GM19023 (cell line): Measurements from ENCODE around the gene SLC15A5.

Source experiments
- ATAC-seq: cut with Tn5 transposase; IDR thresholded peaks from one replicate; pipeline ENCODE4 v1.9.1; 2021; ENCODE audit warnings: mild to moderate bottlenecking, moderate library complexity; ENCODE audit not compliant: unreplicated experiment

The SLC15A5 gene

DNA sequence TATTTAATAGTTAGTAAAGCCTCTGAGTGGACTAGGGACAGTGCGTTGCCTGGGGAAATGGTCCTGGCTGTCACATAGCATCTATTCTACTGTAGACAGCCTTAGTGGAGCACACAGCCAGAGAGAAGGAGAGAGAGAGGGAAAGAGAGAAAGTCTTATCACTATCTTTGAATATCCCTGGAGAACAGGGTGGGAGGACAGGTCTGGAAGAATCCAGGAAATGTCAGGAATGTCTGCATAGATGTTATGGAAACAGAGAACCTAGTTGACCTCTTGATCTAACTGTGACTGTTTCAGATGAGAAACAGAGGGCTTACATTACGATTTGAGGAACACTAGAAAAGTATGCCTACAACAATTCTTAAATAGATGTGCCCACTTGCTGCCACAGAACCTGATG lies 92.8 kb downstream of the SLC15A5 start:
- ATAC-seq = no peak

DNA sequence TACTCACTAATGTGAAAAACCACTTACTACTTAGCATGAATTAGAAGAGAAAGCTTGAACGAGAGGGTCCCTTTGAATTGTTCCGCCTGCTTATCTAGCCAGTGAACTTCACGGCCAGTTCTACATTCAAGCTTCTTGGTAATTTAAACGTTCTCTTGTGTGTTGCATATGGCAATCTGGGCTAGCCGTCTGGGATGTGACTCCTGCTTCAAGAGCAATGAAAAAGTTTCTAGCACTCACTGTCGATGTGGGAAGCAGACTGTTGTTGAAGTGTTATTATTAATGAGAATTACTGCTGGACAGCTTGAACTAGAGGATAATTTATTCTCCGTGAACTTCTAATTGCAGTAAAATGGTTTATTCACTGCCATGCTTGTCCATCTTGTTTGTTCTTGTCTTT lies 93.9 kb downstream of the SLC15A5 start:
- ATAC-seq = no peak

DNA sequence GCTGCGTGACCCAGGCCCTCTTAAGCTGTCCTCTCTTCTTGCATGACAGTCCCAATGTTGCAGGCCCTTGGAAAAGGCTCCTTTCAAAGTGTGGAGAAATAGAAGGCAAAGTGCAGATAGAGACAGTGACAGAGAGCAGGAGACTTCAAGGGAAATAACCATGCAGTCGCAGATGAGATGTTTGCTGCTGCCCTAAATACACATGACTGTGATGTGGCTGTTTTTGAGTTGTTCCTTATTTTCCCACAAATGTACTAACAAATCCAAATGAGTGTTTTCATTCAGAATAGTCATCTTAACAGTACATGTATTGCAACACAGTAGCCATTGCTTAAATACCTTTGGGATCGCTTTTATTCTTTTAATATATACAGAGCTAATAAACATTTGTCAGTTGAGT lies 101.6 kb downstream of the SLC15A5 start:
- ATAC-seq = no peak

DNA sequence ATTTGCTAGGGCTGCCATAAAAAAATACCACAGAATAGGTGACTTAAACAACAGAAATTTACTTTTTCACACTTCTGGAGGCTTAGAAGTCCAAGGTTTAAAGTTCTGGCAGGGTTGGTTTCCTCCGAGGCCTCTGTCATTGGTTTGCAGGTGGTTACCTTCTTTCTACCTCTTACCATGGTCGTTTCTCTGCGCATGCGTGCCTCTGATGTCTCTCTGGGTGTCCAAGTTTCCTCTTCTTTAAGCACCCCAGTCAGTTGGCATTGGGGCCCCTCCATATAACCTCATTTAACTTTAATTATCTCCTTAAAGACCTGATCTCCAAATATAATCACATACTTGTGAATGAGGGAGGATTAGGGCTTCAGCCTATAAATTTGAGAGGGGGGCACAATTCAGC lies 103.2 kb downstream of the SLC15A5 start:
- no peak for ATAC-seq

DNA sequence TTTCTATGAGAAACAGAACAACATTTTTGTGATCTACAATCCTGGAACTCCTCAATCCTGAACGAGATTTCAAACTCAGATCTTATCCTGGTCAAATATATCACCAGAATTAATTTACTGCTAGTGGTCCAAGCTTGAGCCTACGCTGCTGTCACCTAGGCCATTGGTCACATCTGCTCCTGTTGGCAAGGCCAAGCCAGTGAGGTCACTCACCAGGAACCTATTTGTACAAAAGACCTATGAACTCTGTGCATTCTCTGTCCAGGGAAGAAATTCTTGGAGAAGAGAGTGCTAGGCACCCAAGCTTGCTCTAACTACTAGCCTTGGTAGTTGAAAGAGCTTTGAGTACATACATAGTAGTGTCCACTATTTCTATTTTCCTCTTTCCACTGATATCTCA lies 106.1 kb downstream of the SLC15A5 start:
- no peak for ATAC-seq

DNA sequence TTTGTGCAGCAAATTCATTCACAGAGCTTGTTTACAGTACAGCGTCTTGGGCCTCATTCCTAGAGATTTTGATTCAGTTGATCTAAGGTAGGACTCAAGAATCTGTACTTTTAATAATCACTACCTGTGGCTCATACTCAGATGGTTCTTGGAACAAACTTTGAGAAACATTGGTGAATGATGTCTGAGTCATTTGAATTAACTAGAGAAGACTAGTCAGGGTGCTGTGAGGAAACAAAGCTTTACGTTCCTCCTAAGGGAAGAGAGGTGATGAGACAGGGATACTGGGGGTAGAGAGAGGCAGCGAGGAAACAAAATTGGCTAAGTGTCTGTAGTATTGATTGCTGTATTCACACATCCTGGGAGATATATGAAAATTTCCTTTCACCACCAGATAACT lies 109.4 kb downstream of the SLC15A5 start:
- ATAC-seq = no peak

DNA sequence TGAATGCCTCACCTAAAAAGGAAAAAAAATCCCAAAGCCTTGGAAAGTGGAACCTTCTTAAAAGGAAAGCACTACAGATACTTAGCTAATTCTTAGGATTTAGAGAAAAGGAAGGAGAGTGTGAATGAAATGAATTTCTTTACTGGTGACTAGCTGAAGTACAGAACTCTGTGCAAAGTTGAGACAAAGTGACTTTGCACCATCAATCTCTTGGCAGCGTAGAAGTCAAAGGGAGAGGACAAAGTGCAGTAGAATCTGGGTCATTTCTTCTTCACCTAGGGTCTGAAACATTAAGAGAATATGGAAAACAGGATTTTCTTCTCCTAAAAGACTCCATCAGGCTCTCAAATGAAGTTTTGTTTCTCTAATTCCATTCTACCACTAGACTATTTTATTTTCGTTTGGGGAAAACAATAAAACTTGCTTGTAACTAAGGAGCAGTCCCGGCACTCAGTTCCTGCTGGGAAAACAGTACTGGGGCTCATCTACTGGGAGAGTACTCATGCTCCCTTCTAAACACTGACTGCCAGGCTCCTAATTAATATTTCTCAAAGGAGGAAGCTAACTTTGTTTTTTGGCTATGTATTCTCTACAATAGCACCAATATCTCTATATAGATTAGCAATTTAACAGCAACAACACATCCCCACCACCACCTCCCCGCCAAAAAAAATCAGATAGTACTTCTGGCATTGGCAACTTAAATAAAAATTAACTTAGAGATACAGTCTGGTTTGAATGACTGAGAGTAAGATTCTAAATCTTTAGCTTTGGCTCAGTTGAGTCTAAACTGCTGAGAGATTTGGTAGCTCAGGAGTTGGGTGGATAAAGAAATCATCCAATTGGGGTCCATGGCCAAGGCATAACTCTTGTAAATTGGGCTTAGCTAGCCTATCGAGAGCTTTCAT lies 110.7 kb downstream of the SLC15A5 start:
- ATAC-seq = no peak

DNA sequence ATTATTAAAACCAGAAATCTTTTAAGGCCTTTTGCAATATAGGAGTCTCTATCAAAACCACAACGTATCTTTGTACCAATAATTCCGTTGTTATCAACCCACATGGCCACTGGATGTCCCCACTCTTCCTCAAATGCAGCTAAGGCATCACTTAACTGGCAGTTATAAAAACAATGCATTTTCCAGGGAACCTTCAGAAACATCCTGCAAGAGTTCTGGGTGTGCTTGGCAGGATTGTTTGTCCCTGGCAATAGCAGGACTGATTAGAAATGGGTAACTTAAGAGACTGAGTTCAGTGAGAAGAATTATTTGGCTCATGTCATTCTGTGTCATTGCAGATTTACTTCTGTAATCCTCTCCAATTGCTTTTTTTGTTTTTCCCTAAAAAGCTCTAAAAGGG lies 112.0 kb downstream of the SLC15A5 start:
- ATAC-seq = no peak

DNA sequence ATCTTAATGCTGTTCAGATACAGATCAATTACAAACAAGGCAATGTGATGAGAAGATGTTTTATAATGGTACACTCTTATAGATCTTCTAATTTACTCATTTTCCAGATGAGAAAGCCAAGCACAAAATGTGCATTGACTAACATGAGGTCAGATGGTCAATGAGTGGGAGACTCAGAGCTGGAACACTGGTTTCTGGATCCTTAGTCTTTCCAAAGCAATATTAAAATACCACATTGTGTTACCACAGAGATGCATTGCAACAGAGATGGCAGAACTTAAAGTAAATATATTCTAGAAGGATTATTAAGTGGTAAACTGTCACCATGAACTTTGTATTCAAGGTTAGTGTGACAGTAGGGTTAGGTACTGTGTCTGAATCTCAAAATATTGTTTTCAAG lies 113.6 kb downstream of the SLC15A5 start:
- ATAC-seq = no peak

DNA sequence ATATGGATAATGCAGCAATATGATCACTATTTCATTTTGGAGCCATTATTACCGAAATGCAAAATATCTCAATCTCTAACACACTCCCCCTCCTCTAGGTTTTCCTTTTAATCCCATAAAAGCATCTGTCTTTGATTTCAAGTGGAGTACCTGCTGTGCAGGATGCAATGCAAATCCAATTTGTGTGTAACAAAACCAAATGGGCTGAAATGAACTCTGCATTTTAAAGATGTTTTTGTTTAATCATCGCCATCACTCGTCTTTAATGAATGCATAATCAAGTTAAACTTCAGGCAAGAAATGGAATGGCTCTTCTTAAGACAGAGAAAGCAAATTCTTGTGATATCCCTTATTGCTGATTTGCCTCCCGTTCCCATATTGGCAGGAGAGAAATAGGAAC lies 114.3 kb downstream of the SLC15A5 start:
- no peak for ATAC-seq

DNA sequence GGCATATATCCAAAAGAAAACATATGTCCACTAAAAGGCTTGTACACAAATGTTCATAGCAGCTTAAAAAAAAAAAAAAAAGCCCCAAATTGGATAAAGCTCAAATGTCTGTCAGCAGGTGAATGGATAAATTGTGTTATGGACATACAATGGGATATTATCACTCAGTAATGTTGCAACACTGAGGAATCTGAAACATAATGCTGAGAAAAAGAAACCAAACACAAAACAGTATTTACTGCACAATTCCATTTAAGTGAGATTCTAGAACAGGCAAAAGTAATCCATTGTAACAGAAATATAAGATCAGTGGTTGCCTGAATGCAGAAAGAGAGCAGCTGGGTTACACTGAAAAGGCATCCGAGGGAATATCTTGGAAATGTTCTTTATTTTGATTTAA lies 117.9 kb downstream of the SLC15A5 start:
- ATAC-seq = no peak

DNA sequence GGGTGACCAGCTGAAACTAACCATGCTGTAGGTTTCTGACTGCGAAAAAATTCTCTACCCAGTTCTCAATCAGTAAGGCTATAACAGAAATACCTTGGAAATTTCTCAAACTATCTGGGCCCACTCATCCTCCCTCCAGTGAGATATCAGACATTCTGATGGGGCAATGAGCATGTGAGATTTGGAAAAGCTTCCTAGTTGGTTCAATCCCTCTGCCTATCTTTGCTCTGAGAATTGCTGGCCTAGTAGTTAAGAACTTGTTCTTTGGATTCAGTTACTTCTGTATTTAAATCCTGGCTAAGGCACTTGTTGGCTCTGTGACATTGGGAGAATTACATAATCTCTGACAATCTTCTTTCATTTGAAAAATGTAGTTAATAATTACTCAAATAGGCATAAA lies 119.4 kb downstream of the SLC15A5 start:
- no peak for ATAC-seq

DNA sequence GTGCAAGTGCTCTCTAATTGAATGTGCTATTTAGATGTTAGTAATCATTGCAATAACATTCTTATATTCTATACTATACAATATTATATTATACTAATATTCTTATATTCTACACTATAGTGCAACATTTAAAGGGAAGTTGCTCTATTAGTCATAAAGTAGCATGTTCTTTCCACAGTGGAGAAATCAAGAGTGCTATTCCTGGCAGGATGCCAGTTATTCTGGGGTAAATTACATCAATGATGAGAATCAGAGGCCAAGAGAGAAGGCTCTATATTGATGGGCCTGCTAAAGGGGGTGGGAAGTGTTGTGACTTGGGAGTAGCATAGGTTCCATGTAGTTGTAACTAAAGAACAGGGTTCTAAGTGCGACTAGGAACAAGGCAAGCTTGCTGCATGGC lies 121.5 kb downstream of the SLC15A5 start:
- ATAC-seq = no peak

DNA sequence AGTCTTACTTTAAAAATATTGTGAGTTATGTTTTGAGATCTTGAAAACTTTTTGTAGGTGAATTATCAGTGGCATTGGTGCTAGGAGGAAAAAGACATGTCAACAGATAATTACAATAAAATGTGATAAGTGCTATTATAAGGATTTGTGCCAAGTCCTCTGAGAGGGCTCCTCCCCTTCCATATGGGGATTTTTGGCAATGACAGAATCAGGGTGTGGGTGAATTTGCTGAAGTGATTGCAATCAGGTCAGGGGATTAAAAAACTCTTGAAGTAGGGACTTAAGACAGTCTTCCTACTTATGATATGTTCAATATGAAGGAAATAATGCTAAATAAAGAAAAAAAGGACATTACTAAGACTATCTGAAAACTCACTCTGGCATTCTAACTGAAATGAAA lies 122.5 kb downstream of the SLC15A5 start:
- no peak for ATAC-seq

DNA sequence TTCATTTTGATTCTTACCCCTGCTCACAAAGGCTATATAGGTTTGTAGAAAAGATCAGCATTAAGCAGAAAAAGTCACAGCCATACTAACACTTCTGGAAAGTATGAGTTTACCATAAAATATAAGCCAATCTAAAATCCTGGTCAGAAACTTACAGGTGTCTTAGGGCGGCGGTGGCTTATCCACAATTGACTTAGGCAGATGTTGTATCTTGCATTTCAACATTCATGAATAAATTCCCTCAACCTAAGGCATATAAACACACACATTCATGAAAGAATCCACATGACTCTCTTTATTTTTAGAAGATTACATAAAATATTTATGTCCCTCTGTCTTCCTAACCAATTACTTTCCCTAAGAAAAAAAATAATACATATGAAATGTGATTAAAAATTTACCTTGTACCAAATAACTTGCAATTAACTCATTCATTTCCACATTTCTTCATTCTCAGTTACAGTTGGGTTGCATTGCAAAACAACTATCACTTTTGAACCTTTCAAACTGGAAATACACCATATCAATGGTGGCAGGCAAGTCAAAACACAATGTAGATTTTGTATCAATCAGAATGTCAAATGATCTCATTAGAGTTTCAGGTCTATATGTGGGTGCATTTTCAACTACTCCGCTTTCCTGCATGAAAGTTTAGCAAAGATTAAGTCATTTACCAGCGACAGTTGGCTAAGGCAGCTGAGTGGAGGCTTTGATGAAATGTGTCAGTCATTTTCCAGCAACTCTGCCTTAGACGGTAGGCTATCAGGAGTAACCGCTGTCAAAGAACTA lies 124.4 kb downstream of the SLC15A5 start:
- no peak for ATAC-seq

DNA sequence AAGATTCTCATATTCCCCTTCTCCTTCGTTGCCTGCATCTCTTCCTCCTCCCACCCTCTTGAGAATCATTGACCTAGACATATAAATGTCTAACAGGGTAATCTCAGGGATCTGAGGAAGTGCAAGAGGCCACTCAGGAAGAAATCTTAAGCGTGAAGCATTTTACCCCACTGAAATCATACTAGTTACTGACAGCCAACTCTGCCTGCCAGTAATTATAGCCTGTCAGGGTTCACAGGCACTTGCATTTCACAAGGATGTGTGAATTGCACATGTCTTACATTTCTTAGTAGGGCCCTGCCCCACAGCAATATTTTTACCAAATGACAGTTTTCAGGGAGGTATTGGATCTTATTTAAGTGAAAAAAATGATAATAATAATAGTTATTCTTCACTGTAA lies 127.2 kb downstream of the SLC15A5 start:
- ATAC-seq = no peak

DNA sequence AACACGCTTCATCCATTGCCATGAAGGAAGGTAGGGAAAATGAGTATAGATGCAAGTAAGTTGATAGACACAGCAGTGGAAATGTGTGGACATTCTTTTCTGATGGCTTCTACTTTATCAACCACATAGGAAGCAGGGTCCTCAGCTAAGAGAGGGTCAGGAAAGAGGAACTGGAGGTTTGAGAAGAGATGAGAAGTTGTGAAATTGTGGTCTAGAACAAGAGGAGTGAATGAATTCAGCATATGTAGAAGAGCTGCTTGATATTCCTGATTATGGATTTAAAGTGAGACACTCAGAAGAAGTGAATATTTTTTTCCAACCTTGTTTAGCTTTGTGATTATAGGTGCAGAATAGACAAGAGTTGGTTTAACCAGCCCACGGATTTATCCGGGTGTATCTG lies 128.5 kb downstream of the SLC15A5 start:
- ATAC-seq = no peak
